ENCODE data around the gene OR8J1.

DNA sequence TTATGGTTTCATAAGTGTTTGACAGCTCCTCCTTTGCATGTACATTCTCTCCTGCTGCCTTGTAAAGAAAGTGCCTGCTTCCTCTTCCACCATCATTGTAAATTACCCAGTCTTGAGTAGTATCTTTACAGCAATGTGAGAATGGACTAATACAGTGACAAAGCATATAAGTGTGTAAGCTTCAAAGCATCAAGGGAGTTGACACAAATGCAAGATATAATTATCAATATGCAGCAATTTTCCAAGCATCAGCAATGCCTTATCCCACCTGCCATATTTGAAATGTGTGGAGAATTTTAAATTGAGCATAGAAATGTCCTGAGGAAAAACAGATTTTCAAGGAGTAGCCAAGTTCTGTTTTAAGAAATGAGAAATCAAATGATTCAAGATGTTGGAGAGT is 56.7 kb downstream of the OR8J1 start:
- no peak for TF ChIP-seq CTCF (IDR thresholded peaks at IDR 0.05)
- TF ChIP-seq ZFX (IDR thresholded peaks at IDR 0.05; ENCODE audit: borderline replicate concordance) = no peak

All from 22Rv1 (cell line).